Fibroblast of lung (primary cell): Measurements from ENCODE around the gene DEPDC5.

Source experiments
- CTCF ChIP-seq, 2 donors: IDR thresholded peaks in 1 of 2; conservative IDR thresholded peaks in 1 of 2; 1 replicate in 1 of 2; 2 replicates in 1 of 2; pipeline ENCODE4 v1.5.1; 2011 to 2012; ENCODE audit warnings: low read length in 2 of 2, control low read depth in 1 of 2, inconsistent platforms in 1 of 2, low read depth in 1 of 2, mild to moderate bottlenecking in 1 of 2
- EZH2 ChIP-seq: IDR thresholded peaks from 2 replicates; pipeline ENCODE4 v1.5.1; 2012; ENCODE audit warnings: low read length, control low read depth, mild to moderate bottlenecking; ENCODE audit errors: missing control alignments

- TF ChIP-seq CTCF (conservative IDR thresholded peaks at IDR 0.05 in 1 of 2, IDR thresholded peaks at IDR 0.05 in 1 of 2; ENCODE audit: low read depth in 1 of 2, low read length in 2 of 2), result no peak
- TF ChIP-seq EZH2, result no peak
Measured at GRCh38 chr22:31904651-31905050, 150.8 kb downstream of the DEPDC5 start.
